ENCODE measurements around the gene DCBLD1. TPM values are rescaled to one million over a fixed set of nuclear protein-coding genes. Genes with fewer than 3 reads are reported as not detected.
A peak's percentile ranks its signal among the peaks of the same experiment; 100 is the strongest.

DCBLD1 gene
- total and polyA plus RNA-seq, 7 donors = 2.0 to 9.0 (median 4.0) TPM

DNA sequence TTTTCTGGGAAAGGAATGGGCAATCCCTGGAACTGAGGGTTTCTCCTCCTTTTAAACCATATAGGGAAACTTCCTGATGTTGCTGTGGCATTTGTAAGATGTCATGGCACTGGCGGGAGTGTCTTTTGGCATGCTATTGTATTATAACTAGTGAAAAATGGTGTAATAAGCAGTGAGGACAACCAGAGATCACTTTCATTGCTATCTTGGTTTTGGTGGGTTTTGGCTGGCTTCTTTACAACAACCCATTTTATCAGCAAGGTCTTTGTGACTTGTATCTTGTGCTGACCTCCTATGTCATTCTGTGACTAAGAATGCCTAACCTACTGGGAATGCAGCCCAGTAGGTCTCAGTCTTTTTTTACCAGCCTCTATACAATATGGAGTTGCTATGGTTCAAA is 9.1 kb upstream of the DCBLD1 start:
- DNase-seq = no peak
- Histone ChIP-seq H3K4me3 (no peak overlapping the region), H3K9me3 (no peaks in the 10 kb centered on the region), H3K4me1 (no peaks in the 10 kb centered on the region), H3K27me3 (ENCODE audit: insufficient read depth in 3 of 3, low read length in 2 of 3) (no peaks in the 10 kb centered on the region), H3K27ac (no peak overlapping the region), H3K36me3 (ENCODE audit: insufficient read depth in 1 of 2, low read depth in 1 of 2) (no peaks in the 10 kb centered on the region)
- TF ChIP-seq, protein P1, sequence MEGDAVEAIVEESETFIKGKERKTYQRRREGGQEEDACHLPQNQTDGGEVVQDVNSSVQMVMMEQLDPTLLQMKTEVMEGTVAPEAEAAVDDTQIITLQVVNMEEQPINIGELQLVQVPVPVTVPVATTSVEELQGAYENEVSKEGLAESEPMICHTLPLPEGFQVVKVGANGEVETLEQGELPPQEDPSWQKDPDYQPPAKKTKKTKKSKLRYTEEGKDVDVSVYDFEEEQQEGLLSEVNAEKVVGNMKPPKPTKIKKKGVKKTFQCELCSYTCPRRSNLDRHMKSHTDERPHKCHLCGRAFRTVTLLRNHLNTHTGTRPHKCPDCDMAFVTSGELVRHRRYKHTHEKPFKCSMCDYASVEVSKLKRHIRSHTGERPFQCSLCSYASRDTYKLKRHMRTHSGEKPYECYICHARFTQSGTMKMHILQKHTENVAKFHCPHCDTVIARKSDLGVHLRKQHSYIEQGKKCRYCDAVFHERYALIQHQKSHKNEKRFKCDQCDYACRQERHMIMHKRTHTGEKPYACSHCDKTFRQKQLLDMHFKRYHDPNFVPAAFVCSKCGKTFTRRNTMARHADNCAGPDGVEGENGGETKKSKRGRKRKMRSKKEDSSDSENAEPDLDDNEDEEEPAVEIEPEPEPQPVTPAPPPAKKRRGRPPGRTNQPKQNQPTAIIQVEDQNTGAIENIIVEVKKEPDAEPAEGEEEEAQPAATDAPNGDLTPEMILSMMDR (IDR thresholded peaks at IDR 0.05) = no peak
- no peak for ATAC-seq
- intact Hi-C loops (cut with DNase I) = no loop called here
- 69 to 79% (median 74%) methylated on average over 1 of the region's 1 CpG for WGBS, 3 donors

DNA sequence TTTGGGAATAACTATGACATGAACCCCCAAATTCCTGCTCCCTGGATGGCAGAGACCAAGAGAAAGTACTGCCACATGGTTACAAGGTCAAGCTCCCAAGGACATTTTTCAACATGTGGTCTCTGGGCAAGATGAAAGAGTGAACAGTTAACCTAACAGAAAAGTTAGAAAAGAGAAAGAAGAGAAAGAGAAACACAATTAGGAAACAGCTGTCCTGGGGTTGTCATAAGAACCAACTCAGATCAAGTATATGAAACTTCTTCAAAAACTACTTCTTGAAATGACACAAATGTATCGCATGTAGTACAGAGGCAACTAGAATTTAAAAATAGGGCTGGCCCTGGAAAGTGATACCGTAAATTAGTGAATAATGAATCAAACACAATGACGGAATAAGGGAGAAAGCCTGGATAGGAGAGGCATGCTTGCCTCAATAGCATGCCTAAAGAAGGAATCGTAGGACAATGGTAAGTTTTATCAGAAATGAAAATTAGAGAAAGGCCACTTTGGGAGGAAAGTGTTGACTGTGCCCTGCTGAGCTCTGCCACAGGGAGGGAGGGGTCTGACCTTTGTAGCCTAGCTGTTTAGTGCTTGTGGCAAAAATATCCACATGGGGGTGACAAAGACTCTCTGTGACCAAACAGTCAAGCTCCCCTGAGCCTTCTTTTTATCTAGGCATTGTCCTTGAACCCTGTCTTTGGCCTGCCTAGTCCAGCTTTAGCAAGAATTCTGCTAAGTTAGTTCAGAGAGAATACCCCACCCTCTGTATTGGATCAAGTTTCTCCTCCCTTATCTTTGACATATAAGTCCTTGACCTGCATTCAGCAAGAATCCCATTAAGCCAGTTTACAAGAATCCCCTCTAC is 4.3 kb upstream of the DCBLD1 start:
- no peak for ATAC-seq

DNA sequence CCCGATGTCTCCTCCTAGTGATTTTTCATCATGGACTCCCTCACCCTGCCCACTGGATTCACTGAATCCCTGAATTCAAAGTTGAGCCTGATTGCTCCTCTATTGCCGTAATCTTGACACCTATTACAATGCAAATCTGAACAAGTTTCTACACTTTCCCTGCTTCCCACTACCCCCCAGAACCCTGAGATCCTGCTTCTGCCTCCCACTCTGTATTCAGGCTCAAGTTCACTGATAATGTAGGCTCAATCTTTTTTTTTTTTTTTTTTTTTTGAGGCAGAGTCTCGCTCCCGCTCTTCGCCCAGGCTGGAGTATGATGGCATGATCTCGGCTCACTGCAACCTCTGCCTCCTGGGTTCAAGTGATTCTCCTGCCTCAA is 3.6 kb upstream of the DCBLD1 start:
- TF ChIP-seq, protein P1 (IDR thresholded peaks at IDR 0.05) = no peak
- no peak overlapping the region for H3K4me3 ChIP-seq
- ATAC-seq = no peak
- WGBS, 3 donors = 94 to 98% (median 97%) methylated on average over 6 of the region's 6 CpGs
- peaks cover under 1% of the 10 kb centered on the region for H3K4me1 ChIP-seq
- no peaks in the 10 kb centered on the region for H3K9me3 ChIP-seq
- intact Hi-C loops (cut with DNase I) = no loop called here
- no peak for DNase-seq
- H3K27ac ChIP-seq = no peak overlapping the region
- H3K36me3 ChIP-seq (ENCODE audit: insufficient read depth in 1 of 2, low read depth in 1 of 2) = no peaks in the 10 kb centered on the region
- H3K27me3 ChIP-seq (ENCODE audit: insufficient read depth in 3 of 3, low read length in 2 of 3) = no peaks in the 10 kb centered on the region

More for the DNA sequence above, 4.3 kb upstream of the DCBLD1 start:
- 71 to 81% (median 77%) methylated on average over 4 of the region's 4 CpGs for WGBS, 3 donors
- TF ChIP-seq, protein P1 (IDR thresholded peaks at IDR 0.05) = peak; percentile 19
- Histone ChIP-seq H3K4me3 (no peak overlapping the region), H3K9me3 (no peaks in the 10 kb centered on the region), H3K27ac (no peak overlapping the region), H3K36me3 (ENCODE audit: insufficient read depth in 1 of 2, low read depth in 1 of 2) (no peaks in the 10 kb centered on the region), H3K27me3 (ENCODE audit: insufficient read depth in 3 of 3, low read length in 2 of 3) (no peaks in the 10 kb centered on the region), H3K4me1 (no peaks in the 10 kb centered on the region)
- DNase-seq = no peak
- intact Hi-C loops (cut with DNase I) = no loop called here

DNA sequence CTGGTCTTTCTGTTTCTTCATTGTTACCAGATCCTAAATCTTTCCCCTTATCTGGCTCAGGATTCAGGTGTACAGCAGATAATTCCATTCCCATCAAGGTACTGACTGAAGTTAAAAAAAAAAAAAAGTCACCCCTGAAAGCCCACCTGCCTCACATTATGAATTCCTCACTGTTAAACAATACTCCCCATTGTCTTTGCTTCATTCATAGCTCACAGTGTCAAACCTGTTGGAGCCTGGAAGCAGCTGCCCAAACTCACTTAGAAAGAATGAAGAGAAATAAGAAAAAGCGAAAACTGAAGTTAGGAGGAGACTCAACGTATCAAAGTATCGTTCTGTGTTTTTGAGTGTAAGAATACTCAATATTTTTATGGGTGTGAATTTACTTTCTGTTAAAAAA is 1.8 kb upstream of the DCBLD1 start:
- peak overlapping the region; percentile 93 for H3K27ac ChIP-seq
- peaks cover 12% of the 10 kb centered on the region for H3K4me1 ChIP-seq
- DNase-seq (no peak), ATAC-seq (no peak)
- intact Hi-C loops (cut with DNase I) = loop anchor here (5.0 kb wide), 3 partner anchors 33 to 122 kb away; partner anchors contain the start of gene GOPC (in 1 of the 2)
- 63 to 80% (median 64%) methylated on average over 3 of the region's 3 CpGs for WGBS, 3 donors
- no peaks in the 10 kb centered on the region for H3K36me3 ChIP-seq (ENCODE audit: insufficient read depth in 1 of 2, low read depth in 1 of 2)
- no peaks in the 10 kb centered on the region for H3K27me3 ChIP-seq (ENCODE audit: insufficient read depth in 3 of 3, low read length in 2 of 3)
- no peaks in the 10 kb centered on the region for H3K9me3 ChIP-seq
- no peak overlapping the region for H3K4me3 ChIP-seq
- TF ChIP-seq, protein P1 (IDR thresholded peaks at IDR 0.05) = no peak

Data from psoas muscle (tissue), 8 donors.